Glutamatergic neuron (in vitro differentiated cells): ENCODE results near the gene BCL6B. TPM values are rescaled to one million over a fixed set of nuclear protein-coding genes. Genes with fewer than 3 reads are reported as not detected.

Source experiments
- DNase-seq: peaks from one replicate; pipeline ENCODE4 v3.0.0; 2022
- H3K27ac Mint-ChIP-seq: one replicate; pipeline ENCODE4 v1.8.0; 2020; ENCODE audit warnings: mild to moderate bottlenecking, mixed read lengths, inconsistent platforms; ENCODE audit not compliant: unreplicated experiment
- H3K27me3 Mint-ChIP-seq: one replicate; pipeline ENCODE4 v1.8.0; 2020; ENCODE audit warnings: mild to moderate bottlenecking, moderate library complexity, mixed read lengths, inconsistent platforms; ENCODE audit not compliant: unreplicated experiment
- H3K36me3 Mint-ChIP-seq: one replicate; pipeline ENCODE4 v1.8.0; 2020; ENCODE audit warnings: mild to moderate bottlenecking, mixed read lengths, inconsistent platforms; ENCODE audit not compliant: unreplicated experiment
- H3K4me1 Mint-ChIP-seq: one replicate; pipeline ENCODE4 v1.8.0; 2020; ENCODE audit warnings: mild to moderate bottlenecking, low read depth, mixed read lengths, inconsistent platforms; ENCODE audit not compliant: unreplicated experiment
- H3K4me3 Mint-ChIP-seq: one replicate; pipeline ENCODE4 v1.8.0; 2020; ENCODE audit warnings: mild to moderate bottlenecking, mixed read lengths, inconsistent platforms; ENCODE audit not compliant: unreplicated experiment
- H3K9me3 Mint-ChIP-seq: one replicate; pipeline ENCODE4 v1.8.0; 2020; ENCODE audit warnings: mild to moderate bottlenecking, moderate library complexity, mixed read lengths, inconsistent platforms; ENCODE audit not compliant: unreplicated experiment
- total RNA-seq: library from RNA; stranded (reverse); fragmentation: NEBNext Ultra II Directional; extraction: Animal tissue kit (Norgen Biotek cat#: 25700); gene quantifications from one replicate; pipeline ENCODE4 v1.2.1, GENCODE V29; 2021; ENCODE audit not compliant: unreplicated experiment
- TF ChIP-seq, protein P1 (sequence below): fragments of 200-600 bp; sonication (generic); IDR thresholded peaks from one replicate; pipeline ENCODE4 v1.5.0; 2021; ENCODE audit not compliant: partially characterized antibody, unreplicated experiment

The BCL6B gene
- total RNA-seq, 1 donor from 2014 or later: not detected

DNA sequence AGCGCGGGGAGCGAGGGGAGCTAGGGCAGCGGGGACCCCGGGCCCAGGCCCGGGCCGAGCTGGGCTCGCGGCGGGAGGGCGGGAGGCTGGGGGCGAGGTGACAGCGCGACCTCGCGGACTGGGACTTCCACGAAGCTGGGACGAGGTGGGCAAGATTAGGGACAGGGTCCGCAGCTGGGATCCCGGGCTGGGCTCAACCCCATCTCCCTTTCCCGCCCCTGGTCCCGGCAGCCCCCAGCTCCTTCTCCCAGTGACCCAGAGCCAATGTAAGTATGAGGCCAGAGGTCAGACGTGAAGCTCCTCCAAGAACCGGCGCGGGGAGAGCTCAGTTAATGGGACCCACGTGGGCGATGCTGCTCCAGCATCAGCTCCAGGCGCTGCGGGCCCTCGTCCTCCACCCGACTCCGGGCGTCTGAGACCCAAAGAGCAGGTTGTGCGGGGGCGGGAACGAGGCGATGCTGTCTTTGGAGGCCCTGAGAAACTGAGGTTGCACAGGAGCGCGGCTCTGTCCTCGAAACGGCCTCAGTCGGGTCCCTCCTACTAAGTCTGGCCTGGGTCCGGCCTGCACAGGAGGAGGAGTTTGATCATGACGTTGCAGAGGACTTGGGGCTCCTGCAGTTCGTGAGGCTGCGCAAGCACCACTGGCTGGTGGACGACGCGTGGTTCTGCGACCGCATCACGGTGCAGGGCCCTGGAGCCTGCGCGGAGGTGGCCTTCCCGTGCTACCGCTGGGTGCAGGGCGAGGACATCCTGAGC lies 26.4 kb upstream of the BCL6B start:
- Mint-ChIP-seq H3K9me3 (no peaks in the 10 kb centered on the region), H3K4me3 (no peak overlapping the region), H3K36me3 (peaks cover 14% of the 10 kb centered on the region), H3K4me1 (no peaks in the 10 kb centered on the region), H3K27ac (no peak overlapping the region), H3K27me3 (peaks cover 9% of the 10 kb centered on the region)
- TF ChIP-seq, protein P1, sequence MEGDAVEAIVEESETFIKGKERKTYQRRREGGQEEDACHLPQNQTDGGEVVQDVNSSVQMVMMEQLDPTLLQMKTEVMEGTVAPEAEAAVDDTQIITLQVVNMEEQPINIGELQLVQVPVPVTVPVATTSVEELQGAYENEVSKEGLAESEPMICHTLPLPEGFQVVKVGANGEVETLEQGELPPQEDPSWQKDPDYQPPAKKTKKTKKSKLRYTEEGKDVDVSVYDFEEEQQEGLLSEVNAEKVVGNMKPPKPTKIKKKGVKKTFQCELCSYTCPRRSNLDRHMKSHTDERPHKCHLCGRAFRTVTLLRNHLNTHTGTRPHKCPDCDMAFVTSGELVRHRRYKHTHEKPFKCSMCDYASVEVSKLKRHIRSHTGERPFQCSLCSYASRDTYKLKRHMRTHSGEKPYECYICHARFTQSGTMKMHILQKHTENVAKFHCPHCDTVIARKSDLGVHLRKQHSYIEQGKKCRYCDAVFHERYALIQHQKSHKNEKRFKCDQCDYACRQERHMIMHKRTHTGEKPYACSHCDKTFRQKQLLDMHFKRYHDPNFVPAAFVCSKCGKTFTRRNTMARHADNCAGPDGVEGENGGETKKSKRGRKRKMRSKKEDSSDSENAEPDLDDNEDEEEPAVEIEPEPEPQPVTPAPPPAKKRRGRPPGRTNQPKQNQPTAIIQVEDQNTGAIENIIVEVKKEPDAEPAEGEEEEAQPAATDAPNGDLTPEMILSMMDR: no peak
- DNase-seq: no peak

DNA sequence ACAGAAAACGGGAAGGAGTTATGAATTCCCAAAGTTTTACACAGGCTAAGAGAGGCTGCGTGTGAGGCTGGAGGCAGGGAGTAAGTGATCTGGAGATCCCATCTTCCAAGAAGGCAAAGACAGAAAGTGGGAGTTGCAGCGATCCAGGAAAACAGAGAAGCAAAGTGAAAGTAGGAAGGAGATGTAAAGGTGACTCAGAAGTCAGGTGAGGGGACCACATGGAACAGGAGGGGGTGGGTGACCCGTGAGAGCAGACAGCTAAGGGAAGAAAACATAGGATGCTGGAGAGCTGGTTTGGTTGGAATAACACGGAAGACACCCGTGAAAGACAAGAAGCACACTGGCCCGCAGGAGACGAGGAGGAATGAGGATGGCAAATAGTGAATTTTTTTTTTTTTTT lies 25.7 kb upstream of the BCL6B start:
- DNase-seq: no peak
- H3K4me3 Mint-ChIP-seq: peak overlapping the region; percentile 53
- TF ChIP-seq, protein P1: no peak
- no peaks in the 10 kb centered on the region for H3K9me3 Mint-ChIP-seq
- H3K27me3 Mint-ChIP-seq: peaks cover 9% of the 10 kb centered on the region
- H3K27ac Mint-ChIP-seq: no peak overlapping the region
- H3K36me3 Mint-ChIP-seq: peaks cover 16% of the 10 kb centered on the region
- H3K4me1 Mint-ChIP-seq: no peaks in the 10 kb centered on the region

- Mint-ChIP-seq H3K4me3 (peak overlapping the region; percentile 37), H3K36me3 (peaks cover 16% of the 10 kb centered on the region), H3K4me1 (no peaks in the 10 kb centered on the region), H3K9me3 (no peaks in the 10 kb centered on the region), H3K27ac (no peak overlapping the region), H3K27me3 (peaks cover 9% of the 10 kb centered on the region)
- TF ChIP-seq, protein P1: no peak
- no peak for DNase-seq
Measured at GRCh38 chr17:6998855-6999508, 23.9 kb upstream of the BCL6B start.

DNA sequence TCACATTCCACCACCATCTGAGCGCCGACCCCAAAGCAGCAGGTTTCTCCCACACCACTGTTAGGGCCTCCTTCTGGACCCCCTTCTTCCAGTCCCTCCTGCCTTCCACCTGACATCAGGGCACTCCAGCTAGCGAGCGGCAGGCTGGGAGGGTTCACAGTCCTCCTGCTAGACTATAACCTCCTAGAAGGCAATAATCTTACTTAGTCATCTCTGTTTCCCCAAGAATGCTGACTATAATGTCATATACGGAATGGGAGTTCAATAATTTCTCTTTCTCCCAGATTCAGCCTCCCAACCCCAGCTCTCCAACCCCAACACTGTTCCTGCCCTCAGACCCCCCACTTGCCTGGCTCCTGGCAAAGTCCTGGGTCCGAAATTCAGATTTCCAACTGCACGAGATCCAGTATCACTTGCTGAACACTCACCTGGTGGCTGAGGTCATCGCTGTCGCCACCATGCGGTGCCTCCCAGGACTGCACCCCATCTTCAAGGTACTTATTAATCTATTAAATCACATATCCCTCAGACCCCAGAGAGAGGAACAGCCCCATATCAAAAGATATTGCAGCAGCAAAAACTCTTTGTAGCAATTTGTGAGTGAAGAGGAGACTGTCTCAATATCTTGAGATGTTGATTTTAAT lies 21.4 kb upstream of the BCL6B start:
- DNase-seq: peak; percentile 64
- H3K4me1 Mint-ChIP-seq: no peaks in the 10 kb centered on the region
- H3K4me3 Mint-ChIP-seq: no peak overlapping the region
- no peaks in the 10 kb centered on the region for H3K9me3 Mint-ChIP-seq
- H3K27me3 Mint-ChIP-seq: peaks cover 7% of the 10 kb centered on the region
- H3K36me3 Mint-ChIP-seq: peaks cover 16% of the 10 kb centered on the region
- TF ChIP-seq, protein P1: peak; percentile 75
- no peak overlapping the region for H3K27ac Mint-ChIP-seq
